ENCODE results near the gene CASZ1. TPM values are rescaled to one million over a fixed set of nuclear protein-coding genes. Genes with fewer than 3 reads are reported as not detected.
A peak's percentile ranks its signal among the peaks of the same experiment; 100 is the strongest.

The CASZ1 gene
- total RNA-seq, 1 experiment from 2014 or later, result 15.2 TPM

DNA sequence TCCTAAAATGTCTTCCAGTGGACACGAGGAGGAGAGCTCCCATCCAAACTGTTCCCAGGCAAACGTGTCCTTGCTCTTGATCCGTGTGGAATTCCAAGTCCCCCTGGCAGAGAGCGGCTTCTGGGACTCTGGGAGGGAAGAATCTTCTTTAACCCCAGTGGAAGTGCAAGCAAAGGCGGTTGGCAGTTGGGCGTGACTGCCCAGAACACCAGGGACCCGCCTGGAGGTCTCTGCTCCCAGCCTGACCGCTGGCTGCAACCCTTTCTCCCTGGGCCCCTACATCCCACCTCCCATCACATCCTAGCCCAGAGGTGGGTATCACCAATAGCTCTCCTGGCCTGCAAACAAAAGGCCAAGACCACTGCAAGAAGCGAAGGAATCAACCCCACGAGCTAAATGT is 17.8 kb downstream of the CASZ1 start:
- Histone ChIP-seq H3K4me2 (peak overlapping the region; percentile 79), H3K4me1 (replicated peaks; ENCODE audit: insufficient read depth) (peaks cover 28% of the 10 kb centered on the region), H3K27ac (peak overlapping the region; percentile 61), H3K36me3 (ENCODE audit: low read depth) (no peaks in the 10 kb centered on the region), H3K9me2 (ENCODE audit: insufficient read depth) (no peaks in the 10 kb centered on the region), H3K79me2 (ENCODE audit: low read depth) (no peaks in the 10 kb centered on the region), H3K27me3 (ENCODE audit: insufficient read depth, low read depth) (no peaks in the 10 kb centered on the region), H2AFZ (no peak overlapping the region), H3K4me3 (no peak overlapping the region), H3K9me3 (ENCODE audit: insufficient read depth, low read depth) (no peaks in the 10 kb centered on the region), H3F3A (ENCODE audit: insufficient read depth, low read depth) (no peaks in the 10 kb centered on the region; the same call in 1 of the 2 replicates), H4K20me1 (ENCODE audit: insufficient read depth) (no peaks in the 10 kb centered on the region)
- intact Hi-C loops (cut with micrococcal nuclease; ENCODE audit: unreplicated experiment), result loop anchor here (5.0 kb wide), 1 partner anchor 46 kb away; no protein-coding TSS in a partner anchor
- ChIA-PET POLR2A (ENCODE audit: unreplicated experiment) (interaction anchor here (0.6 kb wide), 3 partner anchors 47 to 1901 kb away, joined by 3 to 7 read pairs (median 3); no protein-coding TSS in a partner anchor), CTCF (no interaction called here)
- TF ChIP-seq, protein P1, sequence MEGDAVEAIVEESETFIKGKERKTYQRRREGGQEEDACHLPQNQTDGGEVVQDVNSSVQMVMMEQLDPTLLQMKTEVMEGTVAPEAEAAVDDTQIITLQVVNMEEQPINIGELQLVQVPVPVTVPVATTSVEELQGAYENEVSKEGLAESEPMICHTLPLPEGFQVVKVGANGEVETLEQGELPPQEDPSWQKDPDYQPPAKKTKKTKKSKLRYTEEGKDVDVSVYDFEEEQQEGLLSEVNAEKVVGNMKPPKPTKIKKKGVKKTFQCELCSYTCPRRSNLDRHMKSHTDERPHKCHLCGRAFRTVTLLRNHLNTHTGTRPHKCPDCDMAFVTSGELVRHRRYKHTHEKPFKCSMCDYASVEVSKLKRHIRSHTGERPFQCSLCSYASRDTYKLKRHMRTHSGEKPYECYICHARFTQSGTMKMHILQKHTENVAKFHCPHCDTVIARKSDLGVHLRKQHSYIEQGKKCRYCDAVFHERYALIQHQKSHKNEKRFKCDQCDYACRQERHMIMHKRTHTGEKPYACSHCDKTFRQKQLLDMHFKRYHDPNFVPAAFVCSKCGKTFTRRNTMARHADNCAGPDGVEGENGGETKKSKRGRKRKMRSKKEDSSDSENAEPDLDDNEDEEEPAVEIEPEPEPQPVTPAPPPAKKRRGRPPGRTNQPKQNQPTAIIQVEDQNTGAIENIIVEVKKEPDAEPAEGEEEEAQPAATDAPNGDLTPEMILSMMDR (conservative IDR thresholded peaks at IDR 0.05), result no peak
- no peak for TF ChIP-seq EZH2 (IDR thresholded peaks at IDR 0.05; ENCODE audit: low read depth)
- TSS peak; percentile 44 for BruUV-seq (replicated peaks)
- DNase-seq, result no peak

DNA sequence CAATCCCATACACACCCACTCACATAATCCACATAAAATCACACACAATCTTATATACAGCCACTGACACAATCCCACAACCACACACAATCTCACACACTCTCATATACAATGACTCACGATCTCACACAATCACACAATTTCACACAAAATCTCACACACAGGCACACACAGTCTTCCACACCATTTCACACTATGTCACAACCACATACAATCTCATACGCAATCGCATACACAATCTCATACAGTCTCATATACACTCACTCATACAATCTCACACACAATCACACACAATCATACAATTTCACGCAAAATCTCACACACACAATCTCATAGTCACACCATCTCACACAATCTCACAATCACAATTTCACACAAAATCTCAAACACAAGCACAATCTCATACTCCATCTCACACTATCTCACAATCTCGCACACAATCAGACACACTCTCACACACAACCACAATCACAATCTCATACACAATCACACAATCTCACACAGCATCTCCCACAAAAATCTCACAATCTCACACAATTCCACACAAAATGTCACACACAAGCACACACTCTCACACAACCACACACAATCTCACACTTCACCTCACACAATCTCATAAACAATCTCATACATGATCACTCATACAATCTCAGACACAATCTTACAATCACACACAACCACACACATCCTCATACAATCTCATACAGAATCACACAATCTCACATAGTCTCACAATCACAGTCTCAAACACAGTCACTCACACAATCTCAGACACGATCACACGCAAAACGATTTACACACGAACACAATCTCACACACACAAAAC is 18.5 kb downstream of the CASZ1 start:
- Histone ChIP-seq H3K9me3 (ENCODE audit: insufficient read depth, low read depth) (no peaks in the 10 kb centered on the region), H3K4me3 (no peak overlapping the region), H3K9me2 (ENCODE audit: insufficient read depth) (no peaks in the 10 kb centered on the region), H3K79me2 (ENCODE audit: low read depth) (no peaks in the 10 kb centered on the region), H3K27me3 (ENCODE audit: insufficient read depth, low read depth) (no peaks in the 10 kb centered on the region), H2AFZ (no peak overlapping the region), H4K20me1 (ENCODE audit: insufficient read depth) (no peaks in the 10 kb centered on the region), H3K36me3 (ENCODE audit: low read depth) (no peaks in the 10 kb centered on the region), H3K4me2 (peak overlapping the region; percentile 79; the same call in 1 of the 2 replicates), H3K4me1 (replicated peaks; ENCODE audit: insufficient read depth) (peaks cover 28% of the 10 kb centered on the region), H3K27ac (no peak overlapping the region), H3F3A (ENCODE audit: insufficient read depth, low read depth) (no peaks in the 10 kb centered on the region; the same call in 1 of the 2 replicates)
- CTCF ChIA-PET, result no interaction called here
- BruUV-seq (replicated peaks), result no TSS peak
- no peak for DNase-seq
- intact Hi-C loops (cut with micrococcal nuclease; ENCODE audit: unreplicated experiment), result loop anchor here (5.0 kb wide), 1 partner anchor 46 kb away; no protein-coding TSS in a partner anchor
- TF ChIP-seq EZH2 (IDR thresholded peaks at IDR 0.05; ENCODE audit: low read depth), result no peak
- TF ChIP-seq, protein P1 (conservative IDR thresholded peaks at IDR 0.05), result no peak
- POLR2A ChIA-PET (ENCODE audit: unreplicated experiment), result no interaction called here

DNA sequence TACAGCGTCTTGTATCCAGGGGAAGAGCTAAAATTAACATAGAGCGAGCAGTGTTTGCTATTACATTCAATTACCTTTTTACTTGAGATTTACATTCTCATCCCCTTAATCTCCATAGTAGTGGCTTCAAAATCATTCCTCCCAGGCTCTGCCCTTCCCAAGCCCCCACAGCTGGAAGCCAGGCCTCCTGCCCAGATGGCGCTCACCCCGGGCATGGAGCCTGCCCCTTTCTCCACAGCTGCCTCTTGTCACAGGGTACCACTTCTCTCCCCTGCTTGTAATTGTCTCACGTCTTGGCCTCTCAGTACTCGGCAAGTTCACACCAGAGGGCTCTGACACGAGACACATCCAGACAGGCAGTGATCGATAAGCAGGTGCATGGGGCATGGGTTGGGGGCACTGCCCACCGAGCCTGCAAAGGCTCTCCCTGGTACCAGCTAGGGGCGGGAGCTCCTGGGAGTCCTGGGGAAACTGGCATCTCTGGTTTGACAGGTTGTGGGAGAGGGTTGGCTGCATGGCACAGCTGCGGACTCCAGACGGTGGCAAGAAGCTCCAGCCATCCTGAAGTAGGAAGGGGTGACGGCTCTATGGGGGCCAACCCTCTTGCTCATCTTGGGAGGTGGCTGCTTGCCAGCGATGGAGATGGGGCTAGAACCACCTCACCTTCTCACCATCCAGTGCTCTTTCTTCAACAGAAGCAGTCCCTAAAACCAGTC is 20.1 kb downstream of the CASZ1 start:
- peak in 1 of 2 experiments; percentile 71 for DNase-seq
- H3K9me2 ChIP-seq (ENCODE audit: insufficient read depth), result no peaks in the 10 kb centered on the region
- ChIA-PET POLR2A (ENCODE audit: unreplicated experiment) (no interaction called here), CTCF (no interaction called here)
- H3K4me3 ChIP-seq, result no peak overlapping the region
- no peaks in the 10 kb centered on the region for H3K9me3 ChIP-seq (ENCODE audit: insufficient read depth, low read depth)
- H4K20me1 ChIP-seq (ENCODE audit: insufficient read depth), result no peaks in the 10 kb centered on the region
- H3F3A ChIP-seq (ENCODE audit: insufficient read depth, low read depth), result no peaks in the 10 kb centered on the region; the same call in 1 of the 2 replicates
- intact Hi-C loops (cut with micrococcal nuclease; ENCODE audit: unreplicated experiment), result loop anchor here (5.0 kb wide), 1 partner anchor 44 kb away; no protein-coding TSS in a partner anchor
- no peak overlapping the region for H3K27ac ChIP-seq
- no peak overlapping the region for H2AFZ ChIP-seq
- no TSS peak for BruUV-seq (replicated peaks)
- peaks cover 28% of the 10 kb centered on the region for H3K4me1 ChIP-seq (replicated peaks; ENCODE audit: insufficient read depth)
- H3K4me2 ChIP-seq, result no peak overlapping the region
- TF ChIP-seq, protein P1 (conservative IDR thresholded peaks at IDR 0.05), result no peak
- TF ChIP-seq EZH2 (IDR thresholded peaks at IDR 0.05; ENCODE audit: low read depth), result no peak
- H3K27me3 ChIP-seq (ENCODE audit: insufficient read depth, low read depth), result no peaks in the 10 kb centered on the region
- H3K36me3 ChIP-seq (ENCODE audit: low read depth), result no peaks in the 10 kb centered on the region
- H3K79me2 ChIP-seq (ENCODE audit: low read depth), result no peaks in the 10 kb centered on the region

Data from PC-9 (cell line).